Trophoblast cell (in vitro differentiated cells and primary cell): ENCODE results near the gene VEPH1.

Experiments used
- DNase-seq, 2 donors: peaks; one replicate each; pipeline ENCODE4 v3.0.0-alpha.2; 2016
- H2AFZ ChIP-seq: 2 replicates; pipeline ENCODE4 v1.6.1; 2013; ENCODE audit warnings: low read length, moderate library complexity, mild to moderate bottlenecking; ENCODE audit not compliant: insufficient read depth, poor library complexity
- H2AK5ac ChIP-seq: 2 replicates; pipeline ENCODE4 v1.6.1; 2013; ENCODE audit warnings: mild to moderate bottlenecking, low read length
- H2BK120ac ChIP-seq: 2 replicates; pipeline ENCODE4 v1.6.1; 2013; ENCODE audit warnings: low read length, mild to moderate bottlenecking, moderate library complexity; ENCODE audit not compliant: insufficient read depth, poor library complexity
- H2BK12ac ChIP-seq: 2 replicates; pipeline ENCODE4 v1.6.1; 2013; ENCODE audit warnings: mild to moderate bottlenecking, low read length, moderate library complexity
- H2BK5ac ChIP-seq: 2 replicates; pipeline ENCODE4 v1.6.1; 2013; ENCODE audit warnings: low read length, low read depth, moderate library complexity, mild to moderate bottlenecking; ENCODE audit not compliant: poor library complexity
- H3K14ac ChIP-seq: 2 replicates; pipeline ENCODE4 v1.6.1; 2013; ENCODE audit warnings: mild to moderate bottlenecking, low read length
- H3K18ac ChIP-seq: 2 replicates; pipeline ENCODE4 v1.6.1; 2013; ENCODE audit warnings: mild to moderate bottlenecking, low read length
- H3K23ac ChIP-seq: 2 replicates; pipeline ENCODE4 v1.6.1; 2013; ENCODE audit warnings: low read length
- H3K27ac ChIP-seq: 2 replicates; pipeline ENCODE4 v1.5.1; 2013; ENCODE audit warnings: low read depth, mild to moderate bottlenecking, inconsistent platforms, low read length, moderate library complexity
- H3K27me3 ChIP-seq: 2 replicates; pipeline ENCODE4 v1.6.1; 2013; ENCODE audit warnings: inconsistent platforms, mild to moderate bottlenecking, low read length, moderate library complexity; ENCODE audit not compliant: insufficient read depth
- H3K36me3 ChIP-seq, 2 experiments: 1 replicate in 1 of 2; 2 replicates in 1 of 2; pipeline ENCODE4 v1.6.1; 2013; ENCODE audit warnings: low read length in 2 of 2, mild to moderate bottlenecking in 2 of 2, moderate library complexity in 1 of 2; ENCODE audit not compliant: insufficient read depth in 2 of 2, control insufficient read depth in 1 of 2
- H3K4ac ChIP-seq: 2 replicates; pipeline ENCODE4 v1.6.1; 2013; ENCODE audit warnings: low read depth, mild to moderate bottlenecking, low read length, moderate library complexity
- H3K4me1 ChIP-seq, 2 experiments: 1 replicate in 1 of 2; 2 replicates in 1 of 2; pipeline ENCODE4 v1.6.1; 2013; ENCODE audit warnings: low read length in 2 of 2, mild to moderate bottlenecking in 2 of 2, moderate library complexity in 1 of 2; ENCODE audit not compliant: insufficient read depth in 2 of 2, control insufficient read depth in 1 of 2
- H3K4me2 ChIP-seq: 2 replicates; pipeline ENCODE4 v1.6.1; 2013; ENCODE audit warnings: inconsistent platforms, mild to moderate bottlenecking, low read length, moderate library complexity
- H3K4me3 ChIP-seq: 2 replicates; pipeline ENCODE4 v1.5.1; 2013; ENCODE audit warnings: mild to moderate bottlenecking, low read depth, low read length, inconsistent platforms
- H3K79me1 ChIP-seq: one replicate; pipeline ENCODE4 v1.6.1; 2013; ENCODE audit warnings: low read length
- H3K79me2 ChIP-seq: 2 replicates; pipeline ENCODE4 v1.6.1; 2013; ENCODE audit warnings: low read length, mild to moderate bottlenecking; ENCODE audit not compliant: control insufficient read depth, insufficient read depth, poor library complexity
- H3K9ac ChIP-seq: 2 replicates; pipeline ENCODE4 v1.6.1; 2013; ENCODE audit warnings: mild to moderate bottlenecking, low read length
- H3K9me3 ChIP-seq: 2 replicates; pipeline ENCODE4 v1.6.1; 2013; ENCODE audit warnings: low read depth, mild to moderate bottlenecking, control low read depth, inconsistent platforms, low read length; ENCODE audit not compliant: insufficient read depth
- H4K12ac ChIP-seq: 2 replicates; pipeline ENCODE4 v1.6.1; 2013; ENCODE audit warnings: low read depth, mild to moderate bottlenecking, low read length, moderate library complexity
- H4K8ac ChIP-seq: 2 replicates; pipeline ENCODE4 v1.6.1; 2013; ENCODE audit warnings: low read depth, mild to moderate bottlenecking, low read length, moderate library complexity
- H4K91ac ChIP-seq: one replicate; pipeline ENCODE4 v1.6.1; 2013; ENCODE audit warnings: low read depth, mild to moderate bottlenecking, low read length, moderate library complexity
- whole genome bisulfite sequencing: extraction: QIAGEN DNeasy Blood & Tissue Kit; methylation state at CpG from one replicate; pipeline ENCODE4 v1.1.7; 2013; ENCODE audit warnings: missing lambda C conversion rate; ENCODE audit not compliant: insufficient read length, insufficient coverage; ENCODE audit errors: extremely low coverage; 5-methylcytosine and 5-hydroxymethylcytosine counted together

The VEPH1 gene

GRCh38 chr3:157249606-157250005, 253.6 kb downstream of the VEPH1 start:
- H2BK120ac ChIP-seq = no peak overlapping the region
- H3K27me3 ChIP-seq = no peaks in the 10 kb centered on the region
- no peaks in the 10 kb centered on the region for H3K9me3 ChIP-seq
- peaks cover 4 to 7% of the 10 kb centered on the region in 2 experiments for H3K4me1 ChIP-seq
- no peak overlapping the region for H3K18ac ChIP-seq
- H3K23ac ChIP-seq = no peak overlapping the region
- H2AFZ ChIP-seq = no peak overlapping the region
- no peak overlapping the region for H4K91ac ChIP-seq
- H2BK12ac ChIP-seq = no peak overlapping the region
- no peak overlapping the region for H3K4ac ChIP-seq
- no peak overlapping the region for H3K27ac ChIP-seq
- no peak overlapping the region for H3K9ac ChIP-seq
- H2BK5ac ChIP-seq = no peak overlapping the region
- no peak overlapping the region for H3K4me3 ChIP-seq
- no peak overlapping the region for H4K8ac ChIP-seq
- H2AK5ac ChIP-seq = no peak overlapping the region
- H3K79me2 ChIP-seq = no peaks in the 10 kb centered on the region
- H3K14ac ChIP-seq = no peak overlapping the region
- WGBS = no CpG with 5 or more reads among the region's 5 CpGs
- H3K36me3 ChIP-seq = no peaks in the 10 kb centered on the region
- H4K12ac ChIP-seq = no peak overlapping the region
- DNase-seq = no peak
- H3K4me2 ChIP-seq = no peak overlapping the region
- H3K79me1 ChIP-seq = no peaks in the 10 kb centered on the region

GRCh38 chr3:157248590-157249422, 254.4 kb downstream of the VEPH1 start:
- WGBS = no CpG with 5 or more reads among the region's 5 CpGs

GRCh38 chr3:157247391-157247790, 255.8 kb downstream of the VEPH1 start:
- no peak overlapping the region for H2BK12ac ChIP-seq
- no peak overlapping the region for H2AFZ ChIP-seq
- H3K23ac ChIP-seq = no peak overlapping the region
- H3K4me1 ChIP-seq = peaks cover 4 to 7% of the 10 kb centered on the region in 2 experiments
- H3K9ac ChIP-seq = no peak overlapping the region
- H3K36me3 ChIP-seq = no peaks in the 10 kb centered on the region
- no peaks in the 10 kb centered on the region for H3K79me1 ChIP-seq
- no peak overlapping the region for H4K91ac ChIP-seq
- no peak for DNase-seq
- H4K8ac ChIP-seq = no peak overlapping the region
- H3K4me3 ChIP-seq = no peak overlapping the region
- no peak overlapping the region for H3K14ac ChIP-seq
- no peak overlapping the region for H2BK5ac ChIP-seq
- H3K27ac ChIP-seq = no peak overlapping the region
- H3K79me2 ChIP-seq = no peaks in the 10 kb centered on the region
- no peak overlapping the region for H3K4ac ChIP-seq
- no peak overlapping the region for H2AK5ac ChIP-seq
- WGBS = no CpG with 5 or more reads among the region's 1 CpG
- H3K27me3 ChIP-seq = no peaks in the 10 kb centered on the region
- H4K12ac ChIP-seq = no peak overlapping the region
- no peak overlapping the region for H3K4me2 ChIP-seq
- H2BK120ac ChIP-seq = no peak overlapping the region
- H3K9me3 ChIP-seq = no peaks in the 10 kb centered on the region
- no peak overlapping the region for H3K18ac ChIP-seq

More at GRCh38 chr3:157248590-157249422, 254.4 kb downstream of the VEPH1 start:
- H4K91ac ChIP-seq = no peak overlapping the region
- no peaks in the 10 kb centered on the region for H3K36me3 ChIP-seq
- H4K8ac ChIP-seq = no peak overlapping the region
- H3K9me3 ChIP-seq = no peaks in the 10 kb centered on the region
- no peaks in the 10 kb centered on the region for H3K79me2 ChIP-seq
- no peak overlapping the region for H3K23ac ChIP-seq
- H2BK12ac ChIP-seq = no peak overlapping the region
- no peak overlapping the region for H2BK120ac ChIP-seq
- no peak overlapping the region for H2AFZ ChIP-seq
- H3K27ac ChIP-seq = no peak overlapping the region
- no peak overlapping the region for H3K14ac ChIP-seq
- no peaks in the 10 kb centered on the region for H3K27me3 ChIP-seq
- peak overlapping the region; percentile 25 for H3K4me2 ChIP-seq
- H3K4me3 ChIP-seq = no peak overlapping the region
- peak in 1 of 2 donors; percentile 57 for DNase-seq
- H3K4ac ChIP-seq = no peak overlapping the region
- H3K4me1 ChIP-seq = peaks cover 4 to 7% of the 10 kb centered on the region in 2 experiments
- H3K9ac ChIP-seq = no peak overlapping the region
- H2AK5ac ChIP-seq = no peak overlapping the region
- no peaks in the 10 kb centered on the region for H3K79me1 ChIP-seq
- H3K18ac ChIP-seq = no peak overlapping the region
- H2BK5ac ChIP-seq = no peak overlapping the region
- no peak overlapping the region for H4K12ac ChIP-seq

- no CpG with 5 or more reads among the region's 1 CpG for WGBS
- no peaks in the 10 kb centered on the region for H3K36me3 ChIP-seq
These were observed 260.4 kb downstream of the VEPH1 start for GRCh38 chr3:157242836-157243235.

More at GRCh38 chr3:157242836-157243235, 260.4 kb downstream of the VEPH1 start:
- H3K14ac ChIP-seq = no peak overlapping the region
- H3K4me3 ChIP-seq = no peak overlapping the region
- no peaks in the 10 kb centered on the region for H3K79me2 ChIP-seq
- no peak overlapping the region for H4K12ac ChIP-seq
- no peak overlapping the region for H4K8ac ChIP-seq
- no peaks in the 10 kb centered on the region for H3K27me3 ChIP-seq
- H3K9ac ChIP-seq = no peak overlapping the region
- DNase-seq = peak in 1 of 2 donors; percentile 60
- H3K23ac ChIP-seq = no peak overlapping the region
- no peaks in the 10 kb centered on the region for H3K9me3 ChIP-seq
- no peak overlapping the region for H2AK5ac ChIP-seq
- no peak overlapping the region for H3K18ac ChIP-seq
- H4K91ac ChIP-seq = no peak overlapping the region
- H3K4me2 ChIP-seq = no peak overlapping the region
- no peaks in the 10 kb centered on the region for H3K4me1 ChIP-seq
- no peak overlapping the region for H3K4ac ChIP-seq
- H2AFZ ChIP-seq = no peak overlapping the region
- H3K79me1 ChIP-seq = no peaks in the 10 kb centered on the region
- no peak overlapping the region for H2BK5ac ChIP-seq
- no peak overlapping the region for H3K27ac ChIP-seq
- H2BK12ac ChIP-seq = no peak overlapping the region
- no peak overlapping the region for H2BK120ac ChIP-seq
